Epithelial cell of proximal tubule (primary cell): ENCODE data around the gene KCTD8. TPM values are rescaled to one million over a fixed set of nuclear protein-coding genes. Genes with fewer than 3 reads are reported as not detected.

Source experiments
- DNase-seq: peaks from one replicate; pipeline ENCODE4 v3.0.0-alpha.2; 2011; ENCODE audit warnings: low read depth
- H3K4me3 ChIP-seq: 2 replicates; pipeline ENCODE4 v1.5.1; 2011; ENCODE audit warnings: low read depth, mild to moderate bottlenecking, low read length
- total RNA-seq: library from RNA; depleted of rRNA; stranded (reverse); fragments of >200 nt; gene quantifications from 2 replicates; pipeline ENCODE4 v1.2.3, GENCODE V29; 2015
- TF ChIP-seq, protein P1 (sequence below): conservative IDR thresholded peaks from 2 replicates; pipeline ENCODE4 v1.5.1; 2012; ENCODE audit warnings: low read depth, mild to moderate bottlenecking, low read length

Gene KCTD8
- total RNA-seq, 1 donor from 2014 or later = not detected

DNA sequence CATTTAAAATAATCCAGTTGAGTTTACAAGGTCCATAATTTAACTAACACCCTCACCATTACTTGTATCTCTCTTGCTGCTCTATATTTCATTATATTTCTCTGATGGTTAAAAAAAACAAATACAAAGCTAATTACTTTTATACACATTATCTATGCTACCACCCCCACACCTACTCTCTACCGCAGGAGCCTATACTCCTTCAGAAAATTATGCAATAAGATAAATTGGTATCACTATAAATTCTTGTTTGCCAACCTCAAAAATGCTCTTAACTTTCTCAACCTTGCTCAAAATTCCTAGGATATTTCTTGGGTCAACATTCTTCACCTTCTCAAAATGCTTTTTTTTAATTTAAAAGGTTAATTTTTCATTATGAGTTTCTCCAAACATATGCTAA lies 282.7 kb downstream of the KCTD8 start:
- TF ChIP-seq, protein P1, sequence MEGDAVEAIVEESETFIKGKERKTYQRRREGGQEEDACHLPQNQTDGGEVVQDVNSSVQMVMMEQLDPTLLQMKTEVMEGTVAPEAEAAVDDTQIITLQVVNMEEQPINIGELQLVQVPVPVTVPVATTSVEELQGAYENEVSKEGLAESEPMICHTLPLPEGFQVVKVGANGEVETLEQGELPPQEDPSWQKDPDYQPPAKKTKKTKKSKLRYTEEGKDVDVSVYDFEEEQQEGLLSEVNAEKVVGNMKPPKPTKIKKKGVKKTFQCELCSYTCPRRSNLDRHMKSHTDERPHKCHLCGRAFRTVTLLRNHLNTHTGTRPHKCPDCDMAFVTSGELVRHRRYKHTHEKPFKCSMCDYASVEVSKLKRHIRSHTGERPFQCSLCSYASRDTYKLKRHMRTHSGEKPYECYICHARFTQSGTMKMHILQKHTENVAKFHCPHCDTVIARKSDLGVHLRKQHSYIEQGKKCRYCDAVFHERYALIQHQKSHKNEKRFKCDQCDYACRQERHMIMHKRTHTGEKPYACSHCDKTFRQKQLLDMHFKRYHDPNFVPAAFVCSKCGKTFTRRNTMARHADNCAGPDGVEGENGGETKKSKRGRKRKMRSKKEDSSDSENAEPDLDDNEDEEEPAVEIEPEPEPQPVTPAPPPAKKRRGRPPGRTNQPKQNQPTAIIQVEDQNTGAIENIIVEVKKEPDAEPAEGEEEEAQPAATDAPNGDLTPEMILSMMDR = no peak
- DNase-seq = no peak
- no peak overlapping the region for H3K4me3 ChIP-seq

DNA sequence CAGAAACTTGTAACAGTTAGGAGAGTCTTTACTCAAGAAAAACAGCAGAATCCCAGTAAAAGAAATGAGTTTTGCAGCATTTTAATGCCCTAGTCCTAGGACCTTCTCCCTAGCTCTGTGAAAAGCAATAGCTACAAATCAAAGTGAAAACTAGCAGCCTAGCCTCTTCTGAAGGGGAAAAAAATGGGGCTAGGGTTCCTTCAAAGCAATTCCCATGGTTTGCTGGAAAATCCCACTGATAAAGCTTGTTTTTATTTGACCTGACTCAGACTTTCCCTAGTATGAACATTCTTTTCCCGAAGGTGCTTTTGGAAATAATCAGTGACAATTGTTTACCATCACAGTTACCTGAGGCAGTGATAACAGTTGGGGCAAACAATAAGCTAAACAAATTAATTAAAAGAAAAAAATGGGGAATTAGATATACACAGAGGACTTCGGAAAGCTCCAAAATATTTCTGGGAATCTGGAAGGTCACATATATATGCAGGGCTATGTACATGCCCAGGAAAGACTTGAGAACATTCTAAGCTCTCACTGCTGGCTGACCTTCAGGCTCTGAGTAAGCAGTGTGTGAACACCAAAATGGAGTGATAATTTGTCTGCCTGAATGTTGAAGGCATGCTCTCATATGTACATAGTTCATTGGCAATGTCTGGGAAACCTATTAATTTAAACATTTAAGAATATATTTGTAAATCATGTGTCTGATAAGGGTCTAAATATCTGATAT lies 285.9 kb downstream of the KCTD8 start:
- no peak for DNase-seq
- no peak overlapping the region for H3K4me3 ChIP-seq
- TF ChIP-seq, protein P1 = no peak

DNA sequence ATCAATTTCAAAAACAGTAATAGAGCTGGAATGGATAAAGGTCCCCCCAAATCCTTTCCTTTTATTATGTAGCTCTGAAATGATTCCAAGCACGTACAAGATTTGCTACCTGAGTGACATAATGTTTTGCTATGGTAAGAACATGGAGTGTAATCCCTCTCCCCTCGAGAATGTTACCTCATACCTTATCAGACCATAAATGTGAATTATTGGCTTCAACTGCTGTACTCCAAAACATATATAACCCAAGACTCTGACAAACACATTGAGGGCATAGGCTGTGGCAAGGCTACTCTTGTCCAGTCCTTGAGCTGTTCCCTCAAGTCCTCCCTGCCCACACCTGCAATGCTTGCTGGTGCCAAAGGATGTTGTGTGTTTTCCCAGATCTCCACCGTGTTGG lies 286.9 kb downstream of the KCTD8 start:
- DNase-seq = no peak
- no peak overlapping the region for H3K4me3 ChIP-seq
- TF ChIP-seq, protein P1 = no peak

DNA sequence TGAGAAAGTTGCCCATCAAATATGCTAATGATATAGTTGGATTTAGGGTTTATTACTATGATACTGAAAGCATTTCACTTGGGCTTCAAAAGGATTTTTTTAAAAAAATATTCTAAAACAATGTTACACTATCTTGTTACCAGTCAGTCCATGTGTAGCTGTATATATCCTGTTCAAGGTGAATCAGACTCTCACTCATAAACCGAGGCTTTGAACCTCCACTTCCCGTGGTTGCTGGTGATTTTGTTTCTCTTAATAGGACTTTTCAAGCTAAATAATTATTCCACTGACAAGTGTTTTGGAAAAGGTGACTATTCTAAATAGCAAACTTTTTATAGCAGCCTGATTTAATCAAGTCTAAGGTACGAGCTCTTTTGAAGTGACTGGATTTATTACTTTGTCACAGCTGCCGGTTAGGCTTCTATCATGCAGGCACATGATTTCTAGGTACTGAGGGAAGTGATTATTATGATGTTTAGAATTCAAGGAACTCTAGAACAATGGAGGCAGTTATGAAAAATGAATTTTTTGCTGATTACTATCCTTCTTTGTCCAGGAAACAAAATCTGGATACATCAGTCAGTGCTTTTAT lies 287.7 kb downstream of the KCTD8 start:
- H3K4me3 ChIP-seq = no peak overlapping the region
- DNase-seq = no peak
- TF ChIP-seq, protein P1 = no peak

DNA sequence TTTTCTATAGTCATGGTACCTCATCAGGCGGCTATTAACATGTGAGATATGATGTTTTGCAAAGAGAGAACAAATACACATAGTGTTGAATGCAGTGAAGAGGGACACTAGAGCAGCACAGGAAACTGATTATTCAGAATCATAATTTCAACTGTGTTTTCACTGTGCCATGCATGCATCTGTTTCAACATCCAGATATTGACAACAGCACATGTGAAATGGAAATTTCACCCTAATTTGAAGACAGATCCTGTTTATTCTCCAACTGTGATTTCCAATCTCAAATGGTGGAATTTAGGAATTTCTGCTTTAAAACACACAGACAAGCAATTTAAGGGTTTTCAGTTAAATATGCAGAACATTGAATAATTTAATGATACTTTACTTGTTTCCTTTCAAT lies 288.6 kb downstream of the KCTD8 start:
- no peak for DNase-seq
- TF ChIP-seq, protein P1 = no peak
- no peak overlapping the region for H3K4me3 ChIP-seq

DNA sequence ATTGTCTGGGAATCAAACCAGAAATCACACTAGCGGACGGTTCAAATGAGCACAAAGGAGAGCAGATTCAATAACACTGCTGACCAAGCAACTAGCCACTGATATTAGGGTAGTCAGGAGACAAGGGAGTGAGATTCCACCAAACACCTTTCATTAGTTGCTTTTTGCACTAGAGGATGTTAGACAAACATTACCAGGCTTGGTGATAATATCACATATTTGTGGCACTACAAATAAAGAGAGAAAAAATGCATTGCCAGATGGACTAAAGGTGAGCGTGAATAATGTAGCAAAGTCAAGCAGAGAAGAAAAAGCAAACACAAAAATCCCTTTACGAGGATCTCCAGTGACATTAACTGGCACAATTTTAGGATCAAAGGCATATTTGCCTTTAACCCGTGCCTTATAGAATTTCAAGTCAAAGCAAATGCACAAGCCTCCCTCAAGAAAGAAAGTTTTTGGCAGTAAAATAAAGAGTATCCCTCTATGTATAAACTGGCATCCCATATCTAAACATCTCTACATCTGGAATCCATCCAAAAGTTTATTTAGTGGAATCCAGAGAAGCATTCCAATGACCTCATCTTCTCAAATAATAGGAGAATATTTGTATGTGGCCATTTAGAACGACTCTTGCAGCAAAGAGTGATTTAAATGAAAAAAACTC lies 290.9 kb downstream of the KCTD8 start:
- TF ChIP-seq, protein P1 = no peak
- DNase-seq = no peak
- H3K4me3 ChIP-seq = no peak overlapping the region
